Neuronal stem cell (in vitro differentiated cells): Measurements from ENCODE around the gene USP28.
A peak's percentile ranks its signal among the peaks of the same experiment; 100 is the strongest.

Source experiments
- DNase-seq: peaks from one replicate; pipeline ENCODE4 v3.0.0-alpha.2; 2013; ENCODE audit warnings: low spot score
- H2AFZ ChIP-seq: one replicate; pipeline ENCODE4 v1.6.1; 2013; ENCODE audit warnings: mild to moderate bottlenecking, low read length, inconsistent platforms
- H2AK5ac ChIP-seq: 2 replicates; pipeline ENCODE4 v1.6.1; 2013; ENCODE audit warnings: low read depth, mild to moderate bottlenecking, inconsistent platforms, low read length, moderate library complexity, mixed read lengths
- H2BK120ac ChIP-seq: 2 replicates; pipeline ENCODE4 v1.6.1; 2013; ENCODE audit warnings: low read depth, mild to moderate bottlenecking, inconsistent platforms, low read length, moderate library complexity, mixed read lengths
- H2BK12ac ChIP-seq: one replicate; pipeline ENCODE4 v1.6.1; 2013; ENCODE audit warnings: low read length, inconsistent platforms
- H2BK15ac ChIP-seq: 2 replicates; pipeline ENCODE4 v1.6.1; 2013; ENCODE audit warnings: mild to moderate bottlenecking, low read length, inconsistent platforms, mixed read lengths
- H2BK5ac ChIP-seq: one replicate; pipeline ENCODE4 v1.6.1; 2013; ENCODE audit warnings: inconsistent platforms, mild to moderate bottlenecking, low read length, moderate library complexity
- H3K14ac ChIP-seq: one replicate; pipeline ENCODE4 v1.6.1; 2013; ENCODE audit warnings: low read length, inconsistent platforms
- H3K18ac ChIP-seq: 2 replicates; pipeline ENCODE4 v1.6.1; 2013; ENCODE audit warnings: low read length, inconsistent platforms
- H3K23ac ChIP-seq: 2 replicates; pipeline ENCODE4 v1.6.1; 2013; ENCODE audit warnings: low read depth, mild to moderate bottlenecking, mixed read lengths, low read length, inconsistent platforms; ENCODE audit not compliant: poor library complexity
- H3K27ac ChIP-seq: replicated peaks from 3 replicates; pipeline ENCODE4 v1.5.1; 2013; ENCODE audit warnings: low read length, inconsistent platforms
- H3K27me3 ChIP-seq, 3 experiments: 2 replicates each; pipeline ENCODE4 v1.6.1; 2013; ENCODE audit warnings: low read length in 3 of 3, mild to moderate bottlenecking in 2 of 3, inconsistent platforms in 1 of 3, low read depth in 1 of 3, mixed read lengths in 1 of 3, moderate library complexity in 1 of 3; ENCODE audit not compliant: control insufficient read depth in 3 of 3, insufficient read depth in 3 of 3
- H3K36me3 ChIP-seq, 2 donors: replicated peaks in 1 of 2; 2 replicates each; pipeline ENCODE4 v1.6.1; 2013; ENCODE audit warnings: low read length in 2 of 2; ENCODE audit not compliant: control insufficient read depth in 2 of 2, insufficient read depth in 2 of 2
- H3K4ac ChIP-seq: 2 replicates; pipeline ENCODE4 v1.6.1; 2013; ENCODE audit warnings: inconsistent platforms, mild to moderate bottlenecking, low read length, moderate library complexity
- H3K4me1 ChIP-seq, 2 donors: 1 replicate in 1 of 2; 2 replicates in 1 of 2; pipeline ENCODE4 v1.6.1; 2013; ENCODE audit warnings: low read length in 2 of 2, low read depth in 1 of 2; ENCODE audit not compliant: control insufficient read depth in 2 of 2, insufficient read depth in 1 of 2
- H3K4me2 ChIP-seq: one replicate; pipeline ENCODE4 v1.6.1; 2013; ENCODE audit warnings: mild to moderate bottlenecking, low read length, inconsistent platforms; ENCODE audit not compliant: insufficient read depth, poor library complexity, severe bottlenecking
- H3K4me3 ChIP-seq, 2 donors: 2 replicates each; pipeline ENCODE4 v1.5.1; 2013; ENCODE audit warnings: low read length in 2 of 2, mild to moderate bottlenecking in 2 of 2, inconsistent platforms in 1 of 2, moderate library complexity in 1 of 2
- H3K79me1 ChIP-seq: one replicate; pipeline ENCODE4 v1.6.1; 2013; ENCODE audit warnings: low read depth, mild to moderate bottlenecking, inconsistent platforms, low read length, moderate library complexity
- H3K9ac ChIP-seq: one replicate; pipeline ENCODE4 v1.6.1; 2013; ENCODE audit warnings: mild to moderate bottlenecking, low read depth, low read length, inconsistent platforms; ENCODE audit not compliant: poor library complexity
- H3K9me3 ChIP-seq, 2 donors: replicated peaks in 1 of 2; 2 replicates each; pipeline versions ENCODE3 to v1.6.1; 2013; ENCODE audit warnings: low read length in 2 of 2, mild to moderate bottlenecking in 2 of 2, inconsistent platforms in 1 of 2, low read depth in 1 of 2, mixed read lengths in 1 of 2, moderate library complexity in 1 of 2; ENCODE audit not compliant: control insufficient read depth in 2 of 2, insufficient read depth in 1 of 2
- H4K8ac ChIP-seq: one replicate; pipeline ENCODE4 v1.6.1; 2013; ENCODE audit warnings: low read depth, mild to moderate bottlenecking, inconsistent platforms, low read length, moderate library complexity
- H4K91ac ChIP-seq: one replicate; pipeline ENCODE4 v1.6.1; 2013; ENCODE audit warnings: low read length, low read depth, mild to moderate bottlenecking, inconsistent platforms; ENCODE audit not compliant: poor library complexity
- WGBS, 2 donors: extraction: QIAGEN DNeasy Blood & Tissue Kit; methylation state at CpG; one replicate each; pipeline ENCODE4 v1.1.7; 2013; ENCODE audit warnings: missing lambda C conversion rate in 2 of 2, mixed read lengths in 1 of 2; ENCODE audit not compliant: insufficient read length in 2 of 2, insufficient replicate concordance in 1 of 2; ENCODE audit errors: extremely low coverage in 2 of 2; 5-methylcytosine and 5-hydroxymethylcytosine counted together

Gene USP28

GRCh38 chr11:113774174-113774503 is 101.2 kb downstream of the USP28 start:
- no peak overlapping the region for H2BK5ac ChIP-seq
- peak overlapping the region; percentile 96 for H2AFZ ChIP-seq
- H2BK120ac ChIP-seq: no peak overlapping the region
- H2AK5ac ChIP-seq: no peak overlapping the region
- peaks cover 0 to 11% (median 0%) of the 10 kb centered on the region in 3 experiments for H3K27me3 ChIP-seq
- H4K8ac ChIP-seq: no peak overlapping the region
- H3K9me3 ChIP-seq: no peaks in the 10 kb centered on the region
- H4K91ac ChIP-seq: no peak overlapping the region
- peaks cover 5% of the 10 kb centered on the region for H3K79me1 ChIP-seq
- no peak overlapping the region for H3K4me2 ChIP-seq
- WGBS, 2 donors: no CpG with 5 or more reads among the region's 1 CpG
- no peak for DNase-seq
- no peak overlapping the region for H3K14ac ChIP-seq
- H3K4me3 ChIP-seq: peak overlapping the region in 1 of 2 donors; percentile 99
- H3K27ac ChIP-seq: no peak overlapping the region
- H3K36me3 ChIP-seq: peaks cover 4 to 29% of the 10 kb centered on the region in 2 donors
- no peak overlapping the region for H2BK15ac ChIP-seq
- H3K18ac ChIP-seq: no peak overlapping the region
- no peak overlapping the region for H2BK12ac ChIP-seq
- H3K23ac ChIP-seq: no peak overlapping the region
- no peak overlapping the region for H3K9ac ChIP-seq
- H3K4ac ChIP-seq: no peak overlapping the region
- H3K4me1 ChIP-seq: peaks cover 0 to 8% of the 10 kb centered on the region in 2 donors

GRCh38 chr11:113773416-113774173 is 101.8 kb downstream of the USP28 start, which contains the start of gene ZW10:
ZW10 (minus strand) TSS chr11:113773692; CDS start chr11:113773666, 26 bp downstream.
- no peaks in the 10 kb centered on the region for H3K9me3 ChIP-seq
- H3K27ac ChIP-seq: no peak within 1 kb of the TSS
- peak within 1 kb of the TSS; percentile 94 for H3K9ac ChIP-seq
- H3K27me3 ChIP-seq: peaks cover 0 to 11% (median 0%) of the 10 kb centered on the region in 3 experiments
- no peak within 1 kb of the TSS for H4K91ac ChIP-seq
- H3K18ac ChIP-seq: peak within 1 kb of the TSS; percentile 76
- H3K36me3 ChIP-seq: peaks cover 6 to 34% of the 10 kb centered on the region in 2 donors
- H4K8ac ChIP-seq: no peak within 1 kb of the TSS
- no peak within 1 kb of the TSS for H3K23ac ChIP-seq
- no peak within 1 kb of the TSS for H2AK5ac ChIP-seq
- DNase-seq: peak; percentile 90
- no peak within 1 kb of the TSS for H2BK12ac ChIP-seq
- peak within 1 kb of the TSS; percentile 96 for H2AFZ ChIP-seq
- H3K4ac ChIP-seq: no peak within 1 kb of the TSS
- H3K4me2 ChIP-seq: peak within 1 kb of the TSS; percentile 68
- no peak within 1 kb of the TSS for H2BK15ac ChIP-seq
- WGBS, 2 donors: no CpG with 5 or more reads among the region's 46 CpGs
- H3K14ac ChIP-seq: no peak within 1 kb of the TSS
- H2BK5ac ChIP-seq: no peak within 1 kb of the TSS
- H3K4me3 ChIP-seq: peak within 1 kb of the TSS; percentile 93 to 99
- peaks cover 0 to 8% of the 10 kb centered on the region in 2 donors for H3K4me1 ChIP-seq
- H3K79me1 ChIP-seq: peaks cover 5% of the 10 kb centered on the region
- no peak within 1 kb of the TSS for H2BK120ac ChIP-seq

DNA sequence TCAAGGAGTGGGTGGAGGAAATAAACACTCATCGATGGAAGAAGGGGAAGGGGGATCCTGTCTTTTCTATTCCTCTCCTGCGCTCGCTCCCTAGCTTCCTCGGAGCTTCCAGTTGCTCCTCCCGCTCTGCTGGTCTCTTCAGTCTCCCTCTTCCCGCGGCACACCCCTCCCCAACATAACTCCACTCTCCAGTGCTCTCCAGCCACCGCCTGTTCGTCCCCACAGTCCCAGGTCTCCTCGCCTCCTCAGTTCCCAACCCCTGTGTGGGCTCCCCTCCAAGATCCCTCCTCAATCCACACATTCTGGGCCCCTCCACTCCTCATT is 102.3 kb downstream of the USP28 start:
- WGBS, 2 donors: no CpG with 5 or more reads among the region's 10 CpGs
- H3K4me3 ChIP-seq: peak overlapping the region; percentile 93 to 99
- no peak overlapping the region for H3K23ac ChIP-seq

GRCh38 chr11:113771964-113772363 is 103.4 kb downstream of the USP28 start:
- Histone ChIP-seq H3K4ac (no peak overlapping the region), H3K79me1 (peaks cover 5% of the 10 kb centered on the region), H2BK120ac (no peak overlapping the region), H3K27me3 (peaks cover 0 to 8% (median 0%) of the 10 kb centered on the region in 3 experiments), H2BK12ac (no peak overlapping the region), H2BK5ac (no peak overlapping the region), H3K36me3 (peaks cover 8 to 51% of the 10 kb centered on the region in 2 donors), H3K4me2 (no peak overlapping the region), H3K9me3 (no peaks in the 10 kb centered on the region), H3K9ac (no peak overlapping the region), H2AFZ (no peak overlapping the region), H3K23ac (no peak overlapping the region), H3K18ac (no peak overlapping the region), H3K14ac (no peak overlapping the region), H4K8ac (no peak overlapping the region), H3K4me1 (peaks cover 0 to 4% of the 10 kb centered on the region in 2 donors), H2AK5ac (no peak overlapping the region), H2BK15ac (no peak overlapping the region), H3K27ac (no peak overlapping the region), H4K91ac (no peak overlapping the region), H3K4me3 (no peak overlapping the region)
- no CpG with 5 or more reads among the region's 3 CpGs for WGBS, 2 donors
- no peak for DNase-seq

More for the DNA sequence above, 102.3 kb downstream of the USP28 start:
- no peak overlapping the region for H2BK120ac ChIP-seq
- H3K18ac ChIP-seq: peak overlapping the region; percentile 76
- H2BK12ac ChIP-seq: no peak overlapping the region
- no peak overlapping the region for H4K8ac ChIP-seq
- peak overlapping the region; percentile 68 for H3K4me2 ChIP-seq
- no peak overlapping the region for H2BK5ac ChIP-seq
- no peak overlapping the region for H3K14ac ChIP-seq
- H3K79me1 ChIP-seq: peaks cover 5% of the 10 kb centered on the region
- H2AFZ ChIP-seq: peak overlapping the region; percentile 96
- H3K4me1 ChIP-seq: peaks cover 0 to 5% of the 10 kb centered on the region in 2 donors
- no peak for DNase-seq
- H3K4ac ChIP-seq: no peak overlapping the region
- H2BK15ac ChIP-seq: no peak overlapping the region
- peaks cover 0 to 10% (median 0%) of the 10 kb centered on the region in 3 experiments for H3K27me3 ChIP-seq
- H3K36me3 ChIP-seq: peaks cover 6 to 40% of the 10 kb centered on the region in 2 donors
- H3K27ac ChIP-seq: no peak overlapping the region
- peak overlapping the region; percentile 94 for H3K9ac ChIP-seq
- no peak overlapping the region for H2AK5ac ChIP-seq
- H4K91ac ChIP-seq: no peak overlapping the region
- H3K9me3 ChIP-seq: no peaks in the 10 kb centered on the region
